IMR-90 (cell line): ENCODE measurements around the gene ING3. TPM values are rescaled to one million over a fixed set of nuclear protein-coding genes. Genes with fewer than 3 reads are reported as not detected.

Experiments used
- ATAC-seq: fragments of 200-7000 bp; cut with Tn5 transposase; 2 replicates; pipeline ENCODE4 v1.9.1; 2020; ENCODE audit warnings: low read depth, mild to moderate bottlenecking, moderate library complexity
- BruUV-seq: library from RNA; stranded (reverse); fragments of 400-500 nt; replicated peaks from 2 replicates; lab custom pipeline; 2021; lab: Mats Ljungman, UMichigan
- CTCF ChIA-PET: fragments of 300-600 bp; formaldehyde crosslinking; extraction: SDS; loops from one replicate; lab custom pipeline; 2021; ENCODE audit warnings: antibody characterized with exemption; lab: Yijun Ruan, JAX
- POLR2A ChIA-PET: fragments of 300-600 bp; sonication (Branson Sonifier 250); formaldehyde crosslinking; loops from one replicate; lab custom pipeline; 2022; ENCODE audit warnings: antibody characterized with exemption; ENCODE audit not compliant: unreplicated experiment; lab: Charles Lee
- DNase-seq: peaks from one replicate; pipeline ENCODE4 v3.0.0; 2013
- H2AFZ ChIP-seq: replicated peaks from 2 replicates; pipeline ENCODE3; 2013; ENCODE audit warnings: low read length, mild to moderate bottlenecking; ENCODE audit not compliant: poor library complexity
- H2AK5ac ChIP-seq: 2 replicates; pipeline ENCODE4 v1.6.1; 2013; ENCODE audit warnings: low read depth, low read length, inconsistent platforms
- H2AK9ac ChIP-seq: replicated peaks from 2 replicates; pipeline ENCODE3; 2013; ENCODE audit warnings: mild to moderate bottlenecking, low read depth, low read length, moderate library complexity; ENCODE audit not compliant: poor library complexity
- H2BK120ac ChIP-seq: 2 replicates; pipeline ENCODE4 v1.6.1; 2013; ENCODE audit warnings: low read depth, low read length, inconsistent platforms
- H2BK15ac ChIP-seq: 3 replicates; pipeline ENCODE4 v1.6.1; 2013; ENCODE audit warnings: low read depth, low read length, inconsistent platforms
- H2BK20ac ChIP-seq: 2 replicates; pipeline ENCODE4 v1.6.1; 2013; ENCODE audit warnings: low read depth, mild to moderate bottlenecking, inconsistent platforms, low read length, moderate library complexity
- H2BK5ac ChIP-seq: 2 replicates; pipeline ENCODE4 v1.6.1; 2013; ENCODE audit warnings: mild to moderate bottlenecking, low read depth, low read length, inconsistent platforms; ENCODE audit not compliant: poor library complexity, severe bottlenecking
- H3K14ac ChIP-seq: replicated peaks from 2 replicates; pipeline ENCODE4 v1.6.1; 2013; ENCODE audit warnings: low read depth, low read length, inconsistent platforms
- H3K18ac ChIP-seq: 2 replicates; pipeline ENCODE4 v1.6.1; 2013; ENCODE audit warnings: low read depth, low read length, control low read depth
- H3K23ac ChIP-seq: 2 replicates; pipeline ENCODE4 v1.6.1; 2013; ENCODE audit warnings: low read depth, low read length, inconsistent platforms
- H3K27ac ChIP-seq: 2 replicates; pipeline ENCODE4 v1.5.1; 2013; ENCODE audit warnings: mild to moderate bottlenecking, control low read depth, low read length; ENCODE audit not compliant: insufficient read depth
- H3K27me3 ChIP-seq: 2 replicates; pipeline ENCODE4 v1.6.1; 2013; ENCODE audit warnings: low read length; ENCODE audit not compliant: control insufficient read depth, insufficient read depth
- H3K36me3 ChIP-seq: 2 replicates; pipeline ENCODE4 v1.6.1; 2013; ENCODE audit warnings: low read length, mixed read lengths; ENCODE audit not compliant: control insufficient read depth, insufficient read depth
- H3K4ac ChIP-seq: 2 replicates; pipeline ENCODE4 v1.6.1; 2013; ENCODE audit warnings: low read depth, low read length, inconsistent platforms
- H3K4me1 ChIP-seq: 2 replicates; pipeline ENCODE4 v1.6.1; 2013; ENCODE audit warnings: low read length, mixed read lengths; ENCODE audit not compliant: control insufficient read depth, insufficient read depth
- H3K4me2 ChIP-seq: 2 replicates; pipeline ENCODE4 v1.6.1; 2013; ENCODE audit warnings: low read depth, mild to moderate bottlenecking, control low read depth, low read length, moderate library complexity
- H3K4me3 ChIP-seq: 2 replicates; pipeline ENCODE4 v1.5.1; 2013; ENCODE audit warnings: low read depth, mild to moderate bottlenecking, control low read depth, low read length, moderate library complexity; ENCODE audit not compliant: insufficient read depth
- H3K56ac ChIP-seq: 2 replicates; pipeline ENCODE4 v1.6.1; 2013; ENCODE audit warnings: low read length, inconsistent platforms; ENCODE audit not compliant: insufficient read depth; ENCODE audit errors: extremely low read depth
- H3K79me1 ChIP-seq, 2 experiments: 2 replicates each; pipeline ENCODE4 v1.6.1; 2013; ENCODE audit warnings: low read length in 2 of 2, inconsistent platforms in 1 of 2, low read depth in 1 of 2
- H3K9ac ChIP-seq: 2 replicates; pipeline ENCODE4 v1.6.1; 2013; ENCODE audit warnings: low read depth, low read length, control low read depth
- H3K9me1 ChIP-seq: 2 replicates; pipeline ENCODE4 v1.6.1; 2013; ENCODE audit warnings: low read length, inconsistent platforms; ENCODE audit not compliant: insufficient read depth
- H3K9me3 ChIP-seq: 2 replicates; pipeline ENCODE4 v1.6.1; 2013; ENCODE audit warnings: low read length; ENCODE audit not compliant: control insufficient read depth, insufficient read depth
- H4K20me1 ChIP-seq: 2 replicates; pipeline ENCODE4 v1.6.1; 2013; ENCODE audit warnings: low read length, inconsistent platforms; ENCODE audit not compliant: insufficient read depth
- H4K5ac ChIP-seq: 2 replicates; pipeline ENCODE4 v1.6.1; 2013; ENCODE audit warnings: mild to moderate bottlenecking, low read depth, low read length, control low read depth
- H4K8ac ChIP-seq, 2 experiments: 2 replicates each; pipeline ENCODE4 v1.6.1; 2013; ENCODE audit warnings: low read depth in 2 of 2, low read length in 2 of 2, control low read depth in 1 of 2, inconsistent platforms in 1 of 2
- H4K91ac ChIP-seq: 2 replicates; pipeline ENCODE4 v1.6.1; 2013; ENCODE audit warnings: low read depth, low read length, inconsistent platforms; ENCODE audit not compliant: insufficient read depth
- BHLHE40 ChIP-seq: fragments of 150-350 bp; IDR thresholded peaks from 2 replicates; pipeline ENCODE4 v1.6.1; 2016; ENCODE audit warnings: mild to moderate bottlenecking, low read depth, low read length
- CEBPB ChIP-seq: IDR thresholded peaks from 2 replicates; pipeline ENCODE4 v1.6.1; 2012; ENCODE audit warnings: low read depth, low read length, improper control_type of control experiment
- CHD1 ChIP-seq: IDR thresholded peaks from 2 replicates; pipeline ENCODE4 v1.6.1; 2012; ENCODE audit warnings: low read depth, low read length, improper control_type of control experiment
- FOS ChIP-seq: fragments of 150-350 bp; IDR thresholded peaks from 2 replicates; pipeline ENCODE4 v1.6.1; 2016; ENCODE audit warnings: low read depth, low read length
- MAFK ChIP-seq: IDR thresholded peaks from 2 replicates; pipeline ENCODE4 v1.6.1; 2012; ENCODE audit warnings: low read depth, low read length, improper control_type of control experiment
- MAZ ChIP-seq: IDR thresholded peaks from 2 replicates; pipeline ENCODE4 v1.6.1; 2012; ENCODE audit warnings: low read depth, mild to moderate bottlenecking, low read length, improper control_type of control experiment, moderate library complexity, borderline replicate concordance
- MXI1 ChIP-seq: IDR thresholded peaks from 2 replicates; pipeline ENCODE4 v1.6.1; 2012; ENCODE audit warnings: low read depth, mild to moderate bottlenecking, low read length, moderate library complexity, borderline replicate concordance
- POLR2A ChIP-seq: IDR thresholded peaks from 2 replicates; pipeline ENCODE4 v1.6.1; 2012; ENCODE audit warnings: mild to moderate bottlenecking, low read depth, low read length
- RAD21 ChIP-seq: IDR thresholded peaks from 2 replicates; pipeline ENCODE4 v1.6.1; 2012; ENCODE audit warnings: low read length, improper control_type of control experiment
- RCOR1 ChIP-seq: IDR thresholded peaks from 2 replicates; pipeline ENCODE4 v1.6.1; 2012; ENCODE audit warnings: mild to moderate bottlenecking, low read length, improper control_type of control experiment; ENCODE audit not compliant: insufficient replicate concordance
- RFX5 ChIP-seq: IDR thresholded peaks from 2 replicates; pipeline ENCODE4 v1.8.0; 2012; ENCODE audit warnings: low read depth, mild to moderate bottlenecking, low read length, moderate library complexity
- SMC3 ChIP-seq: fragments of 150-350 bp; IDR thresholded peaks from 2 replicates; pipeline ENCODE4 v1.6.1; 2016; ENCODE audit warnings: low read depth, mild to moderate bottlenecking, antibody characterized with exemption, low read length, moderate library complexity
- WGBS, 2 experiments: methylation state at CpG; one replicate each; pipeline versions ENCODE4 v1.1.5 to v1.1.7; 2013; ENCODE audit warnings: missing lambda C conversion rate in 2 of 2; ENCODE audit not compliant: insufficient read length in 1 of 2; ENCODE audit errors: extremely low coverage in 2 of 2; 5-methylcytosine and 5-hydroxymethylcytosine counted together
- dilution Hi-C: fragments of 300-500 bp; cut with HindIII; formaldehyde crosslinking; loops from one replicate; pipeline ENCODE4 v1.14.3; 2018; ENCODE audit warnings: low sequenced_read_pairs; ENCODE audit not compliant: unreplicated experiment
- in situ Hi-C: fragments of 300-500 bp; cut with MboI; formaldehyde crosslinking; loops from 3 replicates; pipeline ENCODE4 v1.14.3; 2019; ENCODE audit warnings: low sequenced_read_pairs, inconsistent platforms, mixed read lengths
- intact Hi-C: fragments of 100-400 bp; cut with micrococcal nuclease; formaldehyde crosslinking; loops from 2 replicates; pipeline ENCODE4 v1.10.0; 2022
- polyA plus RNA-seq, 3 experiments: library from polyadenylated mRNA; depleted of rRNA; stranded (reverse); fragments of >200 nt; gene quantifications; 2 replicates each; pipeline ENCODE4 v1.2.3, GENCODE V29; 2012; ENCODE audit warnings: low replicate concordance in 1 of 3
- total RNA-seq: library from RNA; depleted of rRNA; stranded (reverse); fragments of >200 nt; gene quantifications from 2 replicates; pipeline ENCODE4 v1.2.3, GENCODE V29; 2012
- TF ChIP-seq, protein P1 (sequence below): conservative IDR thresholded peaks from 2 replicates; pipeline ENCODE4 v1.5.1; 2012; ENCODE audit warnings: mild to moderate bottlenecking, low read depth, low read length, improper control_type of control experiment
- TF ChIP-seq, protein P2 (sequence below): fragments of 150-350 bp; IDR thresholded peaks from 2 replicates; pipeline ENCODE4 v1.6.1; 2016; ENCODE audit warnings: low read depth, mild to moderate bottlenecking, low read length, moderate library complexity, borderline replicate concordance

Gene ING3
- total and polyA plus RNA-seq, 2 of the 4 experiments (the other 2 are of a cell fraction), result 7.2 to 11.3 TPM

GRCh38 chr7:120920034-120920433 lies 30.5 kb upstream of the ING3 start:
- Histone ChIP-seq H3K9me1 (no peaks in the 10 kb centered on the region; the same call in 1 of the 2 replicates), H3K18ac (no peak overlapping the region), H3K4ac (no peak overlapping the region), H3K36me3 (no peaks in the 10 kb centered on the region), H3K79me1 (no peaks in the 10 kb centered on the region), H2BK20ac (no peak overlapping the region), H2AFZ (no peak overlapping the region), H2BK120ac (no peak overlapping the region), H4K5ac (no peak overlapping the region), H3K9ac (no peak overlapping the region), H3K56ac (no peak overlapping the region), H2AK9ac (no peak overlapping the region), H3K27ac (no peak overlapping the region), H3K4me1 (no peaks in the 10 kb centered on the region), H4K91ac (no peak overlapping the region), H3K9me3 (no peaks in the 10 kb centered on the region), H2BK5ac (no peak overlapping the region), H3K23ac (no peak overlapping the region), H2BK15ac (no peak overlapping the region), H2AK5ac (no peak overlapping the region), H4K20me1 (no peaks in the 10 kb centered on the region), H3K27me3 (no peaks in the 10 kb centered on the region; the same call in 1 of the 2 replicates), H3K4me3 (no peak overlapping the region), H3K14ac (no peak overlapping the region), H4K8ac (no peak overlapping the region), H3K4me2 (no peak overlapping the region)
- ChIA-PET CTCF (interaction anchor here (1.4 kb wide), 1 partner anchor 114 kb away, joined by 4 read pairs; no protein-coding TSS in a partner anchor), POLR2A (no interaction called here)
- WGBS, 2 experiments, result 80% methylated on average over 1 of the region's 2 CpGs; no CpG with 5 or more reads in 1 of the 2 experiments
- ATAC-seq (no peak), DNase-seq (no peak)
- dilution Hi-C loops, result no loop called here
- in situ Hi-C loops, result loop anchor here (10.0 kb wide), 1 partner anchor 115 kb away; no protein-coding TSS in a partner anchor
- TF ChIP-seq, protein P1, sequence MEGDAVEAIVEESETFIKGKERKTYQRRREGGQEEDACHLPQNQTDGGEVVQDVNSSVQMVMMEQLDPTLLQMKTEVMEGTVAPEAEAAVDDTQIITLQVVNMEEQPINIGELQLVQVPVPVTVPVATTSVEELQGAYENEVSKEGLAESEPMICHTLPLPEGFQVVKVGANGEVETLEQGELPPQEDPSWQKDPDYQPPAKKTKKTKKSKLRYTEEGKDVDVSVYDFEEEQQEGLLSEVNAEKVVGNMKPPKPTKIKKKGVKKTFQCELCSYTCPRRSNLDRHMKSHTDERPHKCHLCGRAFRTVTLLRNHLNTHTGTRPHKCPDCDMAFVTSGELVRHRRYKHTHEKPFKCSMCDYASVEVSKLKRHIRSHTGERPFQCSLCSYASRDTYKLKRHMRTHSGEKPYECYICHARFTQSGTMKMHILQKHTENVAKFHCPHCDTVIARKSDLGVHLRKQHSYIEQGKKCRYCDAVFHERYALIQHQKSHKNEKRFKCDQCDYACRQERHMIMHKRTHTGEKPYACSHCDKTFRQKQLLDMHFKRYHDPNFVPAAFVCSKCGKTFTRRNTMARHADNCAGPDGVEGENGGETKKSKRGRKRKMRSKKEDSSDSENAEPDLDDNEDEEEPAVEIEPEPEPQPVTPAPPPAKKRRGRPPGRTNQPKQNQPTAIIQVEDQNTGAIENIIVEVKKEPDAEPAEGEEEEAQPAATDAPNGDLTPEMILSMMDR, result no peak
- no peak for TF ChIP-seq FOS
- no peak for TF ChIP-seq RFX5
- no peak for TF ChIP-seq RAD21
- no peak for TF ChIP-seq RCOR1
- no peak for TF ChIP-seq MAZ
- TF ChIP-seq, protein P2, sequence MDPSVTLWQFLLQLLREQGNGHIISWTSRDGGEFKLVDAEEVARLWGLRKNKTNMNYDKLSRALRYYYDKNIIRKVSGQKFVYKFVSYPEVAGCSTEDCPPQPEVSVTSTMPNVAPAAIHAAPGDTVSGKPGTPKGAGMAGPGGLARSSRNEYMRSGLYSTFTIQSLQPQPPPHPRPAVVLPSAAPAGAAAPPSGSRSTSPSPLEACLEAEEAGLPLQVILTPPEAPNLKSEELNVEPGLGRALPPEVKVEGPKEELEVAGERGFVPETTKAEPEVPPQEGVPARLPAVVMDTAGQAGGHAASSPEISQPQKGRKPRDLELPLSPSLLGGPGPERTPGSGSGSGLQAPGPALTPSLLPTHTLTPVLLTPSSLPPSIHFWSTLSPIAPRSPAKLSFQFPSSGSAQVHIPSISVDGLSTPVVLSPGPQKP, result no peak
- no peak for TF ChIP-seq CHD1
- no peak for TF ChIP-seq POLR2A
- TF ChIP-seq CEBPB, result no peak
- no peak for TF ChIP-seq MXI1
- no peak for TF ChIP-seq MAFK
- no peak for TF ChIP-seq SMC3
- no peak for TF ChIP-seq BHLHE40
- BruUV-seq, result no TSS peak
- intact Hi-C loops, result no loop called here
